ENCODE data around the gene FAT4.

The FAT4 gene

GRCh38 chr4:125316791-125317524 lies 2.2 kb downstream of the FAT4 start:
- DNase-seq, result no peak

DNA sequence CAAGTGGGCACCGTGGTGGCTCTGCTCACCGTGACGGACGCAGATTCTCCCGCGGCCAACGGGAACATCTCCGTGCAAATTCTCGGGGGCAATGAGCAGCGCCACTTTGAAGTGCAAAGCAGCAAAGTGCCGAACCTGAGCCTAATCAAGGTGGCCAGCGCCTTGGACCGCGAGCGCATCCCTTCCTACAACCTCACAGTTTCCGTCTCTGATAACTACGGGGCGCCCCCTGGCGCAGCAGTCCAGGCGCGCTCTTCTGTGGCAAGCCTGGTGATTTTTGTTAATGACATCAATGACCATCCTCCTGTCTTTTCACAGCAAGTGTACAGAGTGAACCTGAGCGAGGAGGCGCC lies 2.7 kb downstream of the FAT4 start:
- no peak for DNase-seq

DNA sequence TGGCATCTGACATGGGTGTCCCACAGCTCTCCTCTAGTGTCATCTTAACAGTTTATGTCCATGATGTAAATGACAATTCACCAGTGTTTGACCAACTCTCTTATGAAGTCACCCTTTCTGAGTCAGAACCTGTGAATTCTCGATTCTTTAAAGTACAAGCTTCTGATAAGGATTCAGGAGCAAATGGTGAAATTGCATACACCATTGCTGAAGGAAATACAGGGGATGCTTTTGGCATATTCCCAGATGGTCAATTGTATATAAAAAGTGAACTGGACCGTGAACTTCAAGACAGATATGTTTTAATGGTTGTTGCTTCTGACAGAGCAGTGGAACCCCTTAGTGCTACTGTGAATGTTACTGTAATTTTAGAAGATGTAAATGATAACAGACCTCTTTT lies 4.6 kb downstream of the FAT4 start:
- DNase-seq, result no peak

GRCh38 chr4:125321709-125322365 lies 7.1 kb downstream of the FAT4 start:
- no peak for DNase-seq

- no peak for DNase-seq
Measured at GRCh38 chr4:125322366-125322730, 7.6 kb downstream of the FAT4 start.

DNA sequence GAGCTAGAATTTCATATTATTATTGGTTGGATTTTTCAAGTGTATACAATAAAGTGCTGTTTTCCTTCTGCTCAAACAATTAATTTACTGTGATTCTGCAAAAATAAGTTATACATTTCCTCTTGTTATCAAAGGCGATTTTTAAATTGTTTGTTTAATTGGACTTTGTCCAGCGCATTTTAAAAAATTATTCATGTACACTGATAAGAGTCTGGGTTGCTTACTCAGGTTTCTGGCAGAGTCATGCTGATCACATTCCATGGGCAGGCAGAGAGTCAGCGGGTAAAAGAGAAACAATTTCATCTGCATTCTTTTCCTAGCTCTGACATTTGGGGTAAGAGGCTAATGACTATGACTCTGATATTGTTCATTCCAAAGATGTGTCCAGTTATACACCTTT lies 8.9 kb downstream of the FAT4 start:
- no peak for DNase-seq

GRCh38 chr4:125325733-125326132 lies 11.0 kb downstream of the FAT4 start:
- DNase-seq, result no peak

DNA sequence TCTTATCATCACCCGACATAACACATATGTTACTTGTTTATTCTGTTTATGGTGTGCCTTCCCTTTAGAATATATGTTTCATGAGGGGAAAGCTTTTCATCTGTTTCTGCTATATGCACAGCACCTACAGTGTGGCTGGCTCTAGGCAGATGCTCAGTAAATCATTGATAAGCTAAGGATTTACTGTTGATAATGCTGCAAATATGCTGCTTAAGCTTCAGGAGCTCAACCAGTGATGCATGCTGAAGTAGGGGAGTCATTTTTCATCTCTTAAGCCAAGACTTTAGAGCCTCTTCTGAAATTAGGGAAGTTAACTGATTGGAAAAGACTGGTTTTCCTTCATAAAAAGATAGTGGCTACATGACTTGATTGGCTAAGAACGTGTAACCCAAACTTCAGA lies 16.4 kb downstream of the FAT4 start:
- DNase-seq, result no peak

DNA sequence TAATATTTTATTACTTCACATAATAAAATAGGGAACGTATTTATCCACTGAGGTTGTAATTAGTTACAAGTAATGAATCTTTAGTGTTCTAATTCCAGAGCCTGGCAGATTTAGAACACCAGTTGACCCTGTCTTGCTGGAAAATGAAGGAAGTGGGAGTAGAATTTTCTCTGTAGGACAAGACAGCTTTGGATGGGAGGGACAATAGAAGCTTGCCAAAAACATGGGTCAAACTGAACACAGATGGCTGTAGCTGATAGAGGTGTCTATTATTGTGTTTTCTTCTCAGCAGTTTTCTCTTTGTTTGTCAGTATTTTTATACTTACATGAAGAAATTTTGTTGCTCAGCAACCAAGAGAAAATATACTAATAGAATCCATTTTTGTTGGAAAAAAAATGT lies 20.2 kb downstream of the FAT4 start:
- DNase-seq, result no peak

GRCh38 chr4:125338814-125339213 lies 24.1 kb downstream of the FAT4 start:
- no peak for DNase-seq

GRCh38 chr4:125344198-125344597 lies 29.4 kb downstream of the FAT4 start:
- no peak for DNase-seq

DNA sequence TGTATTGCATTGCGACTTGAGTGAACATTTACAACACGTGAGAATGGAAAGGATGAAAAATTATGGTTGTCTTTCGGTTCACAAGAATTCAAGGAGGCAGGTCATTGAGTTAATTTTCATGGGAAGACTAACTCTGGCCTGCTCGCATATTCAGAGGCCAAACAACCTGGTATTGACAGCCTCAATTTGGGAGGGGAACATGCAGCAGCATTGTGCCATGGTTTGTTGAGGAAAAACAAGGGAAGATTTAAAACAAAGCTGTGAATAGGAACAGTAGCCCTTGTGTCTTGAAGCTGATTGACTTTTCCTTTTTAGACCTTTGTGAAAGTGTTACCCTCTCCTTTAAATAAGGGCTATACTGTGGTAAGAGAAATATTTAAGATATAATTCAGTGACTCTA lies 31.9 kb downstream of the FAT4 start:
- no peak for DNase-seq

GRCh38 chr4:125350470-125351135 lies 35.8 kb downstream of the FAT4 start:
- DNase-seq, result no peak

- DNase-seq, result no peak
Measured at GRCh38 chr4:125352521-125352920, 37.8 kb downstream of the FAT4 start.

DNA sequence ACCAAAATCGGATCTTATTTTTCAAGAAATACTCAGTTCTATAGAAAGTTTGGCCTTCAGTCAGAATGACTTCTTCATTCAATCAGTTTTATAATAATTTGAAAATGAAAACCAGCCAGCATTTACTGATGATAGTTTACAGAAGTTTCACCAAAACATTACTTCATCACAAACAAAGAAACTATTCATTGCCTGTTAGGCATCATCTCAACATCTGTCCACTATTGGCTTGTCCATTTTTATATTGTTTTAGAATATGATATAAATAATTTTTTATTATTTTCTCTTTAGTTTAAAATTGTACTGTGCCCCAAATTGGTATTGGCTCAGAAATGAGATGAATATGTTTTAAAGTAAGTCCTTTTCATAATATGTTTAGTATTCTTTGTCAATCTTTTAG lies 38.4 kb downstream of the FAT4 start:
- DNase-seq, result no peak

DNA sequence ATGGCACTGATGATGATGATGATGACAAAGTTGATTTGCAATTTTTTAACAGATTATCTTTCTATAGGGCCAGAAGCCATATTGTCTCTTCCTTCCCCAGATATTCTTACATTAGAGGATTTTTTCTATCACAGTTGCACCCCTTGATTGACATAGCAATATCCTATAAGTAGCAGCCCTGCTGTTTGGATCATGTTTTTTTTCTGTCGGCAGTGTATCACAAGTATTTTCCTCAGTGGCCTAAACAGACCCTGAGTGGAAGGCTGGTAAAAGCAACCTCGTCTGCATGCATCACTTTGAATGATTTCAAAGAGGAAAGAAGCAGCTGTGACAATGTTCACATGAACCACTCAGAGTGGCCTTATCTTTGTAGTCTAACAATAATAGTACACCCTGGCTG lies 41.0 kb downstream of the FAT4 start:
- no peak for DNase-seq

DNA sequence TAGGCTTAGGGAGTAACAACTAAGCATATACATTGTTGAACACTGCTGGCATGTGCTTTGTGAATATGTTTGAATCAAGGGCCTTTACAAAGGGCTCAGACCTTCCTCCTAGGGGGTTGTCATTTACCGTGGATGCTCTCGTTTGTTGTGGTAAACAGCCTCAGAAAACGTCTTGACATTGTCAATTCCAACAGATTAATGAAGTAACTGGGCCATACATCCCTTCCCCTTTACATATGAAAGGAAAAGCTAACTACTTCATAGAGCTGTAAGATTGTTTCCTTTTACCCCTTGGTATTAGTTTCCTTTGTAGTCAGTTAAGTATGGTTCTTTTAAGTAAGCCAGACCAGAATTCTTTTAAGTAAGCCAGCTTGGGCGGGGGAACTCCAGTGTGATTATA lies 42.9 kb downstream of the FAT4 start:
- DNase-seq, result no peak

DNA sequence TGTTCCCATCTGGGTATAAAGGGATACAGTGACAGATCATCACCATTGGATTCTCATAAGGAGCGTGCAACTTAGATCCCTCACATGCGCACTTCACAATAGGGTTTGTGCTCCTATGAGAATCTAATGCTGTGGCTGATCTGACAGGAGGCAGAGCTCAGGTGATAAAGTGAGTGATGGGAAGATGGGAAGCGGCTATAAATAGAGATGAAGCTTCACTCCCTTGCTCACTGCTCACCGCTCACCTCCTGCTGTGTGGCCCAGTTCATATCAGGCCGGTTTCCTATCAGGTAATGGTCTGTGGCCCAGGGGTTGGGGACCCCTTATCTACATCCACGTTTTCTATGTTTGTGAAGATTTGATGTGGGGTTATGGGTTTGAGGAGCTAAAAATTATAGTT lies 43.7 kb downstream of the FAT4 start:
- no peak for DNase-seq

- no peak for DNase-seq
Measured at GRCh38 chr4:125359363-125359762, 44.6 kb downstream of the FAT4 start.

- DNase-seq, result no peak
Measured at GRCh38 chr4:125359960-125360634, 45.3 kb downstream of the FAT4 start.

GRCh38 chr4:125360727-125361126 lies 46.0 kb downstream of the FAT4 start:
- DNase-seq, result no peak

All from CD4-positive, alpha-beta T cell treated with Interferon alpha-2 for 1 hour (primary cell).